ENCODE measurements around the gene LRP3. TPM values are rescaled to one million over a fixed set of nuclear protein-coding genes. Genes with fewer than 3 reads are reported as not detected.

Gene LRP3
- total RNA-seq, 1 experiment from 2014 or later = 29.0 TPM

- POLR2A ChIA-PET = interaction anchor here (0.7 to 1.3 kb wide), 2 partner anchors 10 to 51 kb away, joined by 3 read pairs; no protein-coding TSS in a partner anchor
- H3K4me2 ChIP-seq (ENCODE audit: low read length) = no peak overlapping the region
- TF ChIP-seq FOSL1 (IDR thresholded peaks at IDR 0.05; ENCODE audit: low read depth) (no peak), ZFX (IDR thresholded peaks at IDR 0.05) (no peak), ZBTB33 (IDR thresholded peaks at IDR 0.05; ENCODE audit: extremely low read depth, insufficient replicate concordance, low read length) (no peak), SP1 (IDR thresholded peaks at IDR 0.05; ENCODE audit: low read depth) (no peak), ZNF274 (IDR thresholded peaks at IDR 0.05; ENCODE audit: low read depth, low read length) (no peak), MAX (IDR thresholded peaks at IDR 0.05) (no peak)
- H4K20me1 ChIP-seq (ENCODE audit: insufficient read depth) = no peaks in the 10 kb centered on the region
- DNase-seq (ENCODE audit: low read depth, low spot score) = no peak
- RAD21 ChIA-PET (ENCODE audit: low non-redundant PET in 1 of 2, low total read pairs in 2 of 2, uncharacterized antibody in 2 of 2, unreplicated experiment in 2 of 2) = no interaction called here
- H3K36me3 ChIP-seq (ENCODE audit: control insufficient read depth in 1 of 2, insufficient read depth in 2 of 2, low read length in 2 of 2) = no peaks in the 10 kb centered on the region
- intact Hi-C loops (cut with micrococcal nuclease) = no loop called here
- no peak overlapping the region for H3K9ac ChIP-seq (ENCODE audit: low read length)
- no peaks in the 10 kb centered on the region for H3K9me2 ChIP-seq (ENCODE audit: insufficient read depth)
- no peak overlapping the region for H3K4me3 ChIP-seq (replicated peaks in 1 of 2; ENCODE audit: low read depth in 1 of 2, low read length in 2 of 2)
- no peaks in the 10 kb centered on the region for H3K79me2 ChIP-seq (ENCODE audit: insufficient read depth, low read length)
- BruUV-seq (replicated peaks) = no TSS peak
- no peaks in the 10 kb centered on the region for H3K27me3 ChIP-seq (ENCODE audit: insufficient read depth, low read length)
- CTCF ChIA-PET = interaction anchor here (1.9 kb wide), 1 partner anchor 10 kb away, joined by 5 read pairs; no protein-coding TSS in a partner anchor
- peaks cover 8 to 15% of the 10 kb centered on the region in 2 experiments for H3K4me1 ChIP-seq (ENCODE audit: control insufficient read depth in 1 of 2, insufficient read depth in 2 of 2, low read length in 2 of 2)
- H3K27ac ChIP-seq (ENCODE audit: low read depth, low read length) = no peak overlapping the region
- no peak overlapping the region for H2AFZ ChIP-seq (ENCODE audit: low read depth, low read length, poor library complexity, severe bottlenecking)
- no peak for ATAC-seq
- no peaks in the 10 kb centered on the region for H3K9me3 ChIP-seq (ENCODE audit: control insufficient read depth in 1 of 2, insufficient read depth in 1 of 2, low read depth in 1 of 2, low read length in 2 of 2)
Measured at GRCh38 chr19:33186431-33187182, 7.5 kb upstream of the LRP3 start.

- POLR2A ChIA-PET = interaction anchor here (1.3 kb wide), 1 partner anchor 10 kb away, joined by 3 read pairs; no protein-coding TSS in a partner anchor
- BruUV-seq (replicated peaks) = no TSS peak
- no peaks in the 10 kb centered on the region for H3K9me3 ChIP-seq (ENCODE audit: control insufficient read depth in 1 of 2, insufficient read depth in 1 of 2, low read depth in 1 of 2, low read length in 2 of 2)
- no peak overlapping the region for H3K27ac ChIP-seq (ENCODE audit: low read depth, low read length)
- H3K4me1 ChIP-seq (ENCODE audit: control insufficient read depth in 1 of 2, insufficient read depth in 2 of 2, low read length in 2 of 2) = peaks cover 8 to 15% of the 10 kb centered on the region in 2 experiments
- H4K20me1 ChIP-seq (ENCODE audit: insufficient read depth) = no peaks in the 10 kb centered on the region
- H3K36me3 ChIP-seq (ENCODE audit: control insufficient read depth in 1 of 2, insufficient read depth in 2 of 2, low read length in 2 of 2) = no peaks in the 10 kb centered on the region
- CTCF ChIA-PET = interaction anchor here (1.9 kb wide), 1 partner anchor 10 kb away, joined by 5 read pairs; no protein-coding TSS in a partner anchor
- no peaks in the 10 kb centered on the region for H3K27me3 ChIP-seq (ENCODE audit: insufficient read depth, low read length)
- H2AFZ ChIP-seq (ENCODE audit: low read depth, low read length, poor library complexity, severe bottlenecking) = no peak overlapping the region
- H3K9me2 ChIP-seq (ENCODE audit: insufficient read depth) = no peaks in the 10 kb centered on the region
- no peak overlapping the region for H3K9ac ChIP-seq (ENCODE audit: low read length)
- ATAC-seq (no peak), DNase-seq (ENCODE audit: low read depth, low spot score) (no peak)
- no peak overlapping the region for H3K4me3 ChIP-seq (replicated peaks in 1 of 2; ENCODE audit: low read depth in 1 of 2, low read length in 2 of 2)
- no peak overlapping the region for H3K4me2 ChIP-seq (ENCODE audit: low read length)
- H3K79me2 ChIP-seq (ENCODE audit: insufficient read depth, low read length) = no peaks in the 10 kb centered on the region
- RAD21 ChIA-PET (ENCODE audit: low non-redundant PET in 1 of 2, low total read pairs in 2 of 2, uncharacterized antibody in 2 of 2, unreplicated experiment in 2 of 2) = no interaction called here
- intact Hi-C loops (cut with micrococcal nuclease) = no loop called here
- TF ChIP-seq REST (IDR thresholded peaks at IDR 0.05; ENCODE audit: low read depth) = no peak
- no peak for TF ChIP-seq ZFX (IDR thresholded peaks at IDR 0.05)
- TF ChIP-seq SIN3A (IDR thresholded peaks at IDR 0.05; ENCODE audit: low read depth) = no peak
- TF ChIP-seq EGR1 (IDR thresholded peaks at IDR 0.05; ENCODE audit: low read depth) = no peak
- TF ChIP-seq CTCF (IDR thresholded peaks at IDR 0.05 in 2 of 3, conservative IDR thresholded peaks at IDR 0.05 in 1 of 3; ENCODE audit: borderline replicate concordance in 1 of 3, insufficient read depth in 1 of 3, low read depth in 2 of 3, low read length in 2 of 3) = no peak
Measured at GRCh38 chr19:33187183-33187540, 7.0 kb upstream of the LRP3 start.

Data from HCT116 (cell line).